ENCODE data around the gene SPIN2A. TPM values are rescaled to one million over a fixed set of nuclear protein-coding genes. Genes with fewer than 3 reads are reported as not detected.

Gene SPIN2A
- total and polyA plus RNA-seq, 2 of the 8 experiments (the other 6 are each of a cell fraction or from before 2014, with no cell fraction given): 3.2 to 4.2 TPM

- TF ChIP-seq CBX8 (IDR thresholded peaks at IDR 0.05; ENCODE audit: borderline replicate concordance, low read depth, low read length) (no peak), JUN (IDR thresholded peaks at IDR 0.05; ENCODE audit: low read depth, low read length) (no peak), NRF1 (IDR thresholded peaks at IDR 0.05; ENCODE audit: low read depth, low read length) (no peak), POLR2A (IDR thresholded peaks at IDR 0.05; ENCODE audit: control extremely low read depth in 1 of 2, low read depth in 2 of 2, low read length in 2 of 2) (peak; percentile 53 to 87), CEBPB (IDR thresholded peaks at IDR 0.05; ENCODE audit: low read depth, low read length) (no peak), BRCA1 (IDR thresholded peaks at IDR 0.05; ENCODE audit: low read depth, low read length) (no peak), RFX5 (IDR thresholded peaks at IDR 0.05; ENCODE audit: borderline replicate concordance, low read depth, low read length) (no peak), SP2 (IDR thresholded peaks at IDR 0.05; ENCODE audit: low read length) (no peak), CREB1 (IDR thresholded peaks at IDR 0.05) (no peak), CHD2 (IDR thresholded peaks at IDR 0.05; ENCODE audit: low read length) (no peak), EZH2 (IDR thresholded peaks at IDR 0.05; ENCODE audit: low read depth, low read length, severe bottlenecking) (no peak), SP1 (IDR thresholded peaks at IDR 0.05; ENCODE audit: low read depth, low read length) (no peak), NANOG (IDR thresholded peaks at IDR 0.05; ENCODE audit: insufficient read depth, low read depth, low read length, poor library complexity, severe bottlenecking) (no peak), TCF12 (IDR thresholded peaks at IDR 0.05; ENCODE audit: low read depth, low read length) (no peak), RBBP5 (IDR thresholded peaks at IDR 0.05; ENCODE audit: borderline replicate concordance, low read depth, low read length) (no peak), SIX5 (IDR thresholded peaks at IDR 0.05; ENCODE audit: low read depth, low read length) (no peak), KDM1A (IDR thresholded peaks at IDR 0.05; ENCODE audit: borderline replicate concordance, low read length) (no peak), KDM5A (IDR thresholded peaks at IDR 0.05; ENCODE audit: low read length) (no peak), SAP30 (IDR thresholded peaks at IDR 0.05; ENCODE audit: insufficient read depth, insufficient replicate concordance, low read length) (no peak)
These were observed 15.9 kb downstream of the SPIN2A start, which contains the start of gene SPIN2B (continued) for GRCh38 chrX:57121162-57121755.

Measured in H1 (cell line).